Measurements from ENCODE around the gene NEDD9.

DNA sequence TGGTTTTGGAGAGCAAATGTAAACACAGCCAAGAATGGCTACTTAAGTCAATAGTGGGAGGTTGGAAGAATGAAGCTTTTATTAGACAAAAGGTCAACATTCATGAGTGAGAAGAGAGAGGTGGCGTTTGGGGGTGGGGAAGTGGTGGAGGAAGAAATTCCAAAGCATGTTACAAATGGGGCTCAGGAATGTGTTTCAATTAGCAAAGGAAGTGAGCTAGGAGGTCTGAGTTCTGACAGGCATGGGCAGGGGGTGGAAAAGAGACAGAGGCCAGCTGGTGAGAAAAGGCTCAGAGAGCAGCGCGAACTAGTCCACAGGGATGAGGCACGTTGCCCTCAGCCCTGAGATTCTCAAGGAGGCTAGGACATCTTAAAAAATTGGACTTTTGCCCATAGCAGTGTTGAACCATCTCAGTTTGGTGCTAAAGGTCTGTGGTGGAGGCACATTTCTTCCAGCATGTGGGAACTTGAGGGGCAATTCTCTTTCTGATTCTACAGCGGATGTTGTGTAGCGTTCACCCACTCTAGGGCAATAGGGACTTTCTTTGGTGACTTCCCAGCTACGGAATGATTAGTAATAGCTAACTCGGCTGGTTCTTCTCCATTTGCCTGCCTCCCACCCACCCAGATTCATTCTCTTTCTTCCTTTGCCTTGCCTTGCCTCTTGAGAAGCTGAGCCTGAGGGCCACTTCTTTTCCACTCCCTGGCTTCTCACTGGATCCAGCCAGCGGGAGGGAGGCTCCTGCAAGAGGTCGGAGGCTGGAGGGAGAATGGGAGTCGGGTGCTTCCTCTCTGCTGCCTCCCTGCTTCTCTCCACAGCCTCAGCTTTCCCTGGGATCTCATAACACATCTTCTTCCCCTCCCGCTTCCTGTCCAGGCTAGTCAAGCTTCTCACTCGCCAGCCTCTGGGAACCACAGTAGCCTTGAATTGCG is 45.1 kb upstream of the NEDD9 start:
- TF ChIP-seq, protein P1, sequence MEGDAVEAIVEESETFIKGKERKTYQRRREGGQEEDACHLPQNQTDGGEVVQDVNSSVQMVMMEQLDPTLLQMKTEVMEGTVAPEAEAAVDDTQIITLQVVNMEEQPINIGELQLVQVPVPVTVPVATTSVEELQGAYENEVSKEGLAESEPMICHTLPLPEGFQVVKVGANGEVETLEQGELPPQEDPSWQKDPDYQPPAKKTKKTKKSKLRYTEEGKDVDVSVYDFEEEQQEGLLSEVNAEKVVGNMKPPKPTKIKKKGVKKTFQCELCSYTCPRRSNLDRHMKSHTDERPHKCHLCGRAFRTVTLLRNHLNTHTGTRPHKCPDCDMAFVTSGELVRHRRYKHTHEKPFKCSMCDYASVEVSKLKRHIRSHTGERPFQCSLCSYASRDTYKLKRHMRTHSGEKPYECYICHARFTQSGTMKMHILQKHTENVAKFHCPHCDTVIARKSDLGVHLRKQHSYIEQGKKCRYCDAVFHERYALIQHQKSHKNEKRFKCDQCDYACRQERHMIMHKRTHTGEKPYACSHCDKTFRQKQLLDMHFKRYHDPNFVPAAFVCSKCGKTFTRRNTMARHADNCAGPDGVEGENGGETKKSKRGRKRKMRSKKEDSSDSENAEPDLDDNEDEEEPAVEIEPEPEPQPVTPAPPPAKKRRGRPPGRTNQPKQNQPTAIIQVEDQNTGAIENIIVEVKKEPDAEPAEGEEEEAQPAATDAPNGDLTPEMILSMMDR (IDR thresholded peaks at IDR 0.05) = no peak
- no peak for TF ChIP-seq ZFX (IDR thresholded peaks at IDR 0.05; ENCODE audit: borderline replicate concordance)
